GM12864 (cell line): ENCODE data around the gene EGFL8.

Source experiments
- DNase-seq: peaks from one replicate; pipeline ENCODE4 v3.0.0-alpha.2; 2011; ENCODE audit warnings: low read depth
- H3K4me3 ChIP-seq: 2 replicates; pipeline ENCODE4 v1.5.1; 2011; ENCODE audit warnings: mild to moderate bottlenecking, low read depth, low read length, control low read depth
- TF ChIP-seq, protein P1 (sequence below): IDR thresholded peaks from 2 replicates; pipeline ENCODE4 v1.5.1; 2011; ENCODE audit warnings: low read depth, mild to moderate bottlenecking, moderate library complexity, low read length, control low read depth, inconsistent platforms; ENCODE audit errors: missing control alignments

Gene EGFL8

DNA sequence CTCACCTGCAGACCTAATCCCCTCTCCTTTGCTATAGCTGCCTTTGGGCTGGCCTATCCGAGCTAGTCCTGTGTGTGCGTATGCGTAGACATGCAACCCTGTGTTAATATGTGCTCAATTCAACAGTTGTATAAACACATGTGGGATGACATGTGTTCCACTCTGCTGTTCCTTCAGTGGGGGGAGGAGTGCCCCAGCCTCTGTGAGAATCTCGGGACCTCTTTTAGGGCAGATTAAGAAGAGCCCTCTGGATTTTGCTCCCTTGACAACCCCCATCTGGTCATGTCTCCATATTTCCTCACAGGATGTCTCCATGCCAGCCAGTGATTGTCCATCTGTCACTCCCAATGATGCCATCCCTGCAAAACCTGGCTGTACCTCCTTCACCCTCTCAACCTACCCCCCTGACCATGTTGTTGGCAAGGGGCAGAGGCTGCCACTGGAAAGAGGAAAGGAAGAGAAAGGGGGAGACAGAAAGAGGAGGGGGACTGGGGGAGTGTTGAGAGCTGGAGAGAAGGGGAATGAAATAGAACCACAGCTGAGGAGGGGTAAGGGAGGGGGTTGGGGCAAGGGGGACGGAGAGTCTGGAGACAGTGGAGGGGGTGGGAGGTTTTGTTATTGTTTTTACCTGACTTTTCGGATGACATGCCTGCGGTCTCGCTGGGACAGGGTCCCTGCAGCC is 13.1 kb upstream of the EGFL8 start:
- no peak for DNase-seq
- no peak overlapping the region for H3K4me3 ChIP-seq
- TF ChIP-seq, protein P1, sequence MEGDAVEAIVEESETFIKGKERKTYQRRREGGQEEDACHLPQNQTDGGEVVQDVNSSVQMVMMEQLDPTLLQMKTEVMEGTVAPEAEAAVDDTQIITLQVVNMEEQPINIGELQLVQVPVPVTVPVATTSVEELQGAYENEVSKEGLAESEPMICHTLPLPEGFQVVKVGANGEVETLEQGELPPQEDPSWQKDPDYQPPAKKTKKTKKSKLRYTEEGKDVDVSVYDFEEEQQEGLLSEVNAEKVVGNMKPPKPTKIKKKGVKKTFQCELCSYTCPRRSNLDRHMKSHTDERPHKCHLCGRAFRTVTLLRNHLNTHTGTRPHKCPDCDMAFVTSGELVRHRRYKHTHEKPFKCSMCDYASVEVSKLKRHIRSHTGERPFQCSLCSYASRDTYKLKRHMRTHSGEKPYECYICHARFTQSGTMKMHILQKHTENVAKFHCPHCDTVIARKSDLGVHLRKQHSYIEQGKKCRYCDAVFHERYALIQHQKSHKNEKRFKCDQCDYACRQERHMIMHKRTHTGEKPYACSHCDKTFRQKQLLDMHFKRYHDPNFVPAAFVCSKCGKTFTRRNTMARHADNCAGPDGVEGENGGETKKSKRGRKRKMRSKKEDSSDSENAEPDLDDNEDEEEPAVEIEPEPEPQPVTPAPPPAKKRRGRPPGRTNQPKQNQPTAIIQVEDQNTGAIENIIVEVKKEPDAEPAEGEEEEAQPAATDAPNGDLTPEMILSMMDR, result no peak

DNA sequence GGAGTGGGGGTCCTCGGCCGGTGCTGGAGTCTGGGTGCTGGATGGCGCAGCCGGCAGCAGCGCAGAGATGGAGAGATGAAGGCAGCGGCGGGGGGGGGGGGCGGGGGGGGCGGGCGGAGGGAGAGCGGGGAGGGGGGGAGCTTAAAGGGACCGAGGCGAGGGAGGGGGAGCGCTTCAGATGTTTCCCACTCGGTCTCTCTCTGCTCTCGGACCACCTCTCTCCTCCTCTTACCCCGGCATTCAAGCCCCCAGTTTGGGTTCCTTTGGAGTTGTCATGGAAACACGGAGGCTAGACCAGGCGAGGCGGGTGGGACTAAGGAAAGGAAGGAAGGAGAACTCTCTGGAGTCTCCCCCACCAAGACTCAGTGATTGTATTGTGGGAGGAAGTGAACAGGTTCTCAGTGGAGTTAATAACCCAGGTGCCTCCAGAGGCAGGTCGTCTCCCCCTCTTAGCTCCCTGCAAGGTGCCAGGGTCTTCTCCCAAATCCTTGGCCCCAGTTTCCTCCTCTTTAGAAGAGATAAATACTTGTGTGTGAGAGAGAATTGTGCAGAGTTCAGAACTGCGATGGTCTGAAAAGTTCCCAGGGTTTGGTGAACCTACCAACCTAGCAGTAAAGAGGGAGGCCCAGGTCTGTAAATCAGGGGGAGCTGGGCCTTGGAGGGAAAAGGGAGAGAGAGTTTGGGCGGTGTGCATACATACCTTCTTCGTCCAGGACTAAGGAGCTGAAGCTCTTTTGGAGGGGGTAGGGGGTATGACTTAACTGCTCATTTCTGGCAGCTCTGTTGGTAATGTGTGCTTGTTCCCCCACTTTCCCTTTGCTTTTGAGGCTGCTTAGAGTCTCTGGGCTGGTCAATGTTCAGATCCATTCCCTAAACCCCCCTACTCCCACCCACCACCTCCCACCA is 12.3 kb upstream of the EGFL8 start, which contains the start of gene PRRT1:
Gene PRRT1 (minus strand): TSS at position 77 of the 906 bp plus-strand sequence. CDS start 112 bp downstream, outside the sequence.
- DNase-seq, result no peak
- no peak within 1 kb of the TSS for H3K4me3 ChIP-seq

DNA sequence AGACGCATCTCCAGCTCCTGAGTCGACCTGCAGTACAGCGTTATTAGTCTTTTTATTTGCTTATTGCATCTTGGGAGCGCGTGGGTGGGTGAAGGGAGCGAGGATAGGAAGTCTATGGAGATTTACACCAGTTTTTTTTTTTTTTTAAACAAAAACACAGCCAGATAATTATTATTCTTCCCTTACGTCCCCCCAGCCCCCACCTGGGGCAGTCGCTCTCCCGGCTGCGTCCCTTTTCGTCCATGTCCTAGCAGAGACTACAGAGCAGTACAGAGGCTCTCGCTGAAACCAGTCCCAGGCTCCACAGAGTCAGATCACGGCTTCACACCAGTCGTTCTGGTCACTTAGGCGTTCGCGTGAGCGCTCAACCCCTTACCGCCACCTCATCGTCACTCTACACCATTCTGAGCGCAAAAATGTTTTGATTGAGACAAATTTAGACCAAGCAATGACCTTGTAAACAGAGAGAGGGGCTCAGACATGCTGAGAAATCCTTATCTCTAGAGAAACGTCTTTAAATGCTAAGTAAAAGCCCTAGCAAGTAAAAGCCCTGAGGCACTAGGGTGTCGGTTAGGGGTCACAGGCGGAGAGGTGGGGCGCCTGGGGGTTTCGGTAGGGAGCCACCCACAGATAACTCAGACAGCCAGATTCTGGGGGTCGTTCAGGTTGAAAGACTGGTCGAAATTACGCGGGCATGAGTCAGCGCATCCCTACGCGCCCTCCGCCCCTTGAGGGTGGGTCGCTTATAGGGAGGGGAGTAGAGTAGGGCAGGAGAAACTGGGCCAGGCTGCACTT is 11.4 kb upstream of the EGFL8 start:
- no peak overlapping the region for H3K4me3 ChIP-seq
- TF ChIP-seq, protein P1, result no peak
- no peak for DNase-seq

More for the DNA sequence above, 12.3 kb upstream of the EGFL8 start, which contains the start of gene PRRT1:
- TF ChIP-seq, protein P1, result no peak

DNA sequence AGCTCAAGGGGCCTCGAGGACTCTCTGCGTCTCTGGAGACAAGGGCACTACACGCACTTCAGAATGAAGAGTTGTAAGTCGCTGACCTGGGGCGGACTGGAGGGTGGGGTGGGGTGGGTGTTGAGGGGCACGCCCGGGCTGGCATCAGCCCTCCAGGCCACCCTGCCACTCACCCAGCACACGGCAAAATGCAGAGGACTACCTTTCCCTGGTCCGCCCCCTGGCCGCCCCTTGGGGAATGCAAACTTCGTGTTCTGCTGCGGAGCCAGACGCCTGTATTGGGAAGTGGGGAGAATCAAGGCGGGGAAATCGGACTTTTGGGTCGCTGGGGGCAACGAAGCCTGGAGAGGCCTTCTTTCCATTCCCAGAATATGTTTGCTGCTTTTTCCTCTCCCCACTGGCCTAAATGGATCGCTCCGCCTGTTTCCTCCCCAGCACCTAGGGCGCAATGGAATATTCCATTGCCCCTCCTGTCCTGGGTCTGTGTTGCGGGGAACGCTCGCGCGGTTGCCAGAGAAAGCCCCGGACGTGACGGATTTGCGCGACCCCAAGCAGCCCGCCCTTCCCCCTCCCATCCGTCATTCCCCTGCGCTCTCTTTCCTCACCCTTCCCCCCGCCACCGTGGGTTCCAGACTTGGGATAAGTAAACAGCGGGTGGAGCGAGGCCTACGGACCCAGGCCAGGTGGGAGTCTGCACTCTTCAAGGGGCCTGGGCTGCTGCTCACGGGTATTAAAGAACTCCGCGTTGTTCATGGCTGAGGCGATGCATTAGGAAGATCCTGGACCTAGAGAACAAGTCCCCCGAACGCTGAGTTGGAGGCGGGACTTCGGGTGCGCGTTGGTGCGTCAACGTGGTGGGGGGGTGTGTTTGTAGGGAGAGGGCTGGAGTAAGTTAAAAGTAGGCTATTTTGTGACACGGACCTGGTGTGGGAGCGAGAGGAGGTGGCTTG is 10.6 kb upstream of the EGFL8 start, which contains the start of gene PPT2:
Gene PPT2 (plus strand): TSS at position 578 of the 950 bp plus-strand sequence. CDS start 454 bp downstream, outside the sequence.
- TF ChIP-seq, protein P1, result no peak
- H3K4me3 ChIP-seq, result peak within 1 kb of the TSS; percentile 57
- DNase-seq, result no peak

DNA sequence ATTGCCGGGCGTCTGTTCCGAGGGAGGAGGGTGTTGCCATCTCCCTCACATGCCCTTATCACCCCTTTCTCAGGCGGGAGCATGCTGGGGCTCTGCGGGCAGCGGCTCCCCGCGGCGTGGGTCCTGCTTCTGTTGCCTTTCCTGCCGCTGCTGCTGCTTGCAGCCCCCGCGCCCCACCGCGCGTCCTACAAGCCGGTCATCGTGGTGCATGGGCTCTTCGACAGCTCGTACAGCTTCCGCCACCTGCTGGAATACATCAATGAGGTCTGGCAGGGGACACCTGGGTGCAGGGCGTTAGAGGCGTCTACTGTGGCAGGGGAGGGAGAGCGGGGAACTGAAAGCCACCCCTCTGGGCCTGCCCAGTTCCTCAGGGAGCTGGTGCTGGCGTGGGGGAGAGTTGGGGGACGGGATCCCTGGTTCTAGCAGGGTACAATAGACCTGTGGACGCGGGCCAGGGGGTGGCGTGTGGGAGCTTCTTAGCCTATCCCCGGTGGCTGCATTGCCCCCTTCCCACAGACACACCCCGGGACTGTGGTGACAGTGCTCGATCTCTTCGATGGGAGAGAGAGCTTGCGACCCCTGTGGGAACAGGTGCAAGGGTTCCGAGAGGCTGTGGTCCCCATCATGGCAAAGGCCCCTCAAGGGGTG is 9.8 kb upstream of the EGFL8 start:
- peak overlapping the region; percentile 57 for H3K4me3 ChIP-seq
- DNase-seq, result no peak
- TF ChIP-seq, protein P1, result peak; percentile 44
